CD4-positive, alpha-beta T cell treated with Interleukin-2 at 100 ng/mL for 4 hours (primary cell): Measurements from ENCODE around the gene ZNF778.

Experiments
- DNase-seq: peaks from one replicate; pipeline ENCODE4 v3.0.0-alpha.2; 2020; ENCODE audit warnings: low spot score

The ZNF778 gene

DNA sequence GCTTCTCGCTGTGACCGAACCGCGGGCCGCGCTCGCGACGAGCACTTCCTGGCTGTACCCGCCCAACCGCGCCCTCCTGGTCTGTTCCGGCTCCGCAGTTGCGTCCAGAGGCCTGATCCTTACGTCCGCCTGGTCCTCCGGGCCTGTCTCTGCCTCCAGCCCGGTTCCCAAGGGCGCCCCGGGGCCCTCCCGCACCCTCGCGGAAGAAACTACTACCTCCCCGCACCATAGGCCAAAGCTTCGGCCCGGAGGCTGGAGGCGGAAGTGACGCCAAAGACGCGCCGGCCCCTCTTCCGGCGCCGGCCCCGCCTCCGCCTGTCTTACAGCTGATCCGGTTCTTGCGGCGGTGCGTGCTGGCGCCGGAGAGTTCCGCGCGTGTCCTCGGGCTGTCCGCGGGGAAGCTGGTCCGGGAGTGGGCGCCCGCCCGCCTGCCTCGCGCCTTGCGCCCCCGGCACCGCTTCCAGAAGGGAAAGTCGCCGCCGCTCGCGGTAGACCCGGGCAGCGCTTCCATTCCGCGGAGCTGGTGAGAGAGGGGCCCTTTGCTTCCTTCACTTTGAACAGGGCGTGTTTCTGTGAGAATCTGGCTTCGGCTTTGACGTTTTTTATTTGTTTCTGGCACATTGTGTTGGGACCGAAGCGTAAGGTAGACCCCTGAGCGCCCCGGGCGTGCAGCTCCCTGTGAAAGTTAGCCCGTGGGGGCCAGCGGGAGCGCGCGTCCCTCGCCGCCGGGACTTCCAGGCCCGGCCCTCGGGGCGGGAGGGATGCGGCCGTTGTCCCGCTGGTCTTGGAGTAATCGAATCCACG lies at the start of gene ZNF778:
Gene ZNF778 (plus strand): TSS at position 316 of the 804 bp plus-strand sequence. CDS start 3,425 bp downstream, outside the sequence.
- DNase-seq = peak; percentile 78

DNA sequence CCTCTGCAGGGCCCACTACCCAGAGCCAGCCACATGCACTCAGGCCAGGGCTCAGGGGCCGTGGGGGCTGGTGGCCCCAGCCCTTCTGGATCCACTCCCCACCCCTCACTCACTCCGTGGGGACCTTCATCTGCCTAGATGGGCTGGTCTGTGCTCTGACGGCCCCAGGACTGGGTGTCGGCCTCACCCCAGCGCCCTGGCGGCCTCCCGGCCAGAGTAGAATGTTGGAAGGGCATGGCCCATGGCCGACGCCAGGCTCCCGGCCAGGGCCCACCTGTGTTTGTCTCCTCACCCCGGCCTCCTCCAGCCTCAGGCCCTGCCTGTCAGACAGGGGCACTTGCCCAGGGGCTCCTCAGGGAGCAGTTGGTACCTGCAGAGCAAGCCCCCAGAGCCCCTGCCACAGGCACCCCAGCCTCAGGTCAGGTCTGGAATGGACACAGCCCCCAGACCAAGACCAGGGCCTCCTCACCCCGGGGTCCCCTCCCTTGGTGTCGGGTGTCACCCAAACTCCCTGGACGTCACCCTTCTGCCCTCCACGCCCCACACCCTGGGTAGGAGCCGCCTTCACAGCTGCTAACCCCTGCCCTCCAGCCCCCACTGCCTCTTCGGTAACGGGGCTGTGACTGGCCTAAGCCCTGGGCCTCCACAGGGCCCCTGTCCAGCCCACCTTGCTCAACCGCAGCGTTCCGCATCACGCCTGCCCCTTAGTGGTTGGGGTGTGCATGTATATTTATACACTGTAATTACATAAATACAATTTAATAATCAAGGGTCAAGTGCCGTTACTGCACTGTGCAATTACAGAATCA lies 48.9 kb upstream of the ZNF778 start:
- DNase-seq = no peak

DNA sequence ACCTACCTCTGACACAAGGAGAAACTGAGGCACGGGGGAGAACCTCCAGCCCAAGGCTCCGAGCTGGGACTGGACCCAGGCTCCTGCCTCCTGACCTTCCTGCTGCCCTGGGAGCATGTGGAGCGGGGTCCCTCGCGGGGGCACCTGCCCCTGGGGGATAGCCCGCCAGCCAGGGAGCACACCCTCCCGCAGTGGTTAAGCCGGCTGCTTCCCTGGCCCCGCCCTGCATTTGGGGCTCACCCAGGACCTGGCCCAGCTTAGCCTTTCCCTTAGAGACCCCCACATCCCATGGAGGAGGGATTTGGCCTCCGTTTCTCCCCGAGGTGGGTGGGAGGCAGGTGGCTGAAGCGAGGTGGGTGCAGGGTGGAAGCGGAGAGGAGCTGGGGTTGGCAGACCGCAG lies 47.7 kb upstream of the ZNF778 start:
- no peak for DNase-seq

DNA sequence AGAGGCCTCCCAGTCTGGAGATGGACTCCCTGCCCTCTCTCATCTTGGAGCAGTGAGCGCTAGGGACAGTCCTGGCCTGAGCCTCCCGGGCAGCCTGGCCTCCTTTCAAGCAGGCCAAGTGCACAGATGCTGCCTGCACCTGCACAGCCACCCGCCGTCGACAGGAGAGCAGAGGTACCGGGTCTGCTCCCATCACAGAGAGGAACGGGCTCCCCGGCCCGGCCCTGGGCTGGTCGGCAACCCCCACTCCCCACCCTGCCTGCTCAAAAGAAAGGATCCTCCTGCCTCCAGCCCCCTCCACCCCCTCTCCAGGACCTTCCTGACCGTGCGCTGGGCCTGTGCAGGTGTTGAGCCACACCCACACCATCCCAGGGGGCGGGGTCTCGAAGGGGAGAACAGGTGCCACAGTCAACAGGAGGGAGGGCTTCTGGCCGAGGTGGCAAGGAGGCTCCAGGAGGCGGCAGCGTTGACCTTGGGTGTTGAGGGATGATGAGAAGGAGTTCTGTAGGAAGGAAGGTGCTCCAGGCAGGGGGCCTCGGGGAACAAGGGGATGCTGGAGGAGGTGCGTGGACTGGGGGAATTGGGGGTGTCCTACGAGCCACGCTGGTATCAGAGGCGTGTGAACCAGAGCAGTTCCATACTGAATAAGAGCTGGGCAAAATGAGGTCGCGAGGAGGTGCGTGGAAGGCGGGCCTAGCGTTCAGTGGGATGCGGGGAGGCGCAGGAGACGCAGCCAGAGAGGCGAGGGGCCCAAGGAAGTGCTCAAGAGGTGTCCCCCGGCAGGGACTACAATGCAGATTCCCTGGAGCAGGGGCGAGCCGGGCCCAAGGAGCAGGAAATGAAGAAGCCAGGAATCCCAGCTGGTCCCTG lies 46.9 kb upstream of the ZNF778 start:
- no peak for DNase-seq

DNA sequence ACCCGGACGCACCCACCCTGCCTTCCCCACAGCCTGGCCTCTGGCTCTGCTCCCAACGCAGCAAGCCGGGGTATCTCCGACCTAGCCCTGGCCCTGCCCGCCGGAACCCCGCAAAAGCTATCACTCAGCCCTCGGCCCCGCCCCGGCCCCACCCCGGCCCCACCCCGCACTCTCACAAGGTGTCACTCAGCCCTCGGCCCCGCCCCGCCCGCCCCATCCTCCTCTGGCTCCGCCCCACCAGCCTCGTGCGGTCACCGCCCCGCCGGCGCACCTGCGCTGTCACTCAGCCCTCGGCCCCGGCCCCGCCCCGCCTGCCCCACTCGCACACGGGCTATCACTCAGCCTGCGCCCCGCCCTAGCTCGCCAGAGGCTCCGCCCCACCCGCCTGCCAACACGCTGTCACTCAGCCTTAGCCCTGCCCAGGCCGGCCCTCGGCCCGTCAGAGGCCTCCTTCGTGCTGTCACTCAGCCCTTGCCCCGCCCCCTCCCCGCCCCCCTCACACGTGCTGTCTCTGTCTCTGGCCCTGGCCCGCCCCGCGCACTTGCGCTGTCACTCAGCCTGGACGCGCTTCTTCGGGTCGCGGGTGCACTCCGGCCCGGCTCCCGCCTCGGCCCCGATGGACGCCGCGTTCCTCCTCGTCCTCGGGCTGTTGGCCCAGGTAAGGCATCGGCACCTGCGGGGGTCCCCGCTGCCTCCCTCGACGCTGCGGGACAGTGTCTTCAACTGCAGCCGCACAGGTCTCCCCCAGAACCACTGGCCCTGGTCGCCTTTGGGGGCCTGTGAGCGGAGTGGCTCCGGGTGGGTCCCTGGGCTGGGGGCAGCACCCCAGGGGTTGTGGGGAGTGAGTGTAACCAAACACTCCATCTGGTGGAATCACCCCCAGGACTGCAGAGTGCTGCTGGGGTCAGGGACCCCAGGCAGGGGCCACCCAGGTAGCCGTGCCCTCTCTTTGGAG lies 46.0 kb upstream of the ZNF778 start, which contains the start of gene CDH15:
Gene CDH15 (plus strand): TSS at position 533 of the 955 bp plus-strand sequence. CDS start 84 bp downstream, at position 617.
- peak; percentile 96 for DNase-seq

DNA sequence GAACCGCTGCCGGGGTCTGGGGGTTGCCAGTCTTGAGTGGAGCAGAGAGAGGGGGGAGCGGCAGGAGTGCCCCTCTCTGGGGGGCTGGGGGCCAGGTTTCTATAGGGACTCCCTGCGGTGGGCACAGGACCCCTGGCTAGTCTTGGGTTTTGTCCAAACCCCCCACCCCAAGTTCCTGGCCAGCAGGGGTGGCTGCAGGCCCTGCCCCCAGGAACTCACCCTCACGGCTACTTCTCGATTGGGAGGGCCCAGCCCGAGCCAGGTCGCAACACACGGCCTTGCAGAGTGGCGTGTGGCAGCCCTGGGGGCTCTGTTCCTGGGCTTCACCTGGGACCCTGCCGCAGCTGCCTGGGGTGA lies 45.4 kb upstream of the ZNF778 start:
- DNase-seq = no peak

DNA sequence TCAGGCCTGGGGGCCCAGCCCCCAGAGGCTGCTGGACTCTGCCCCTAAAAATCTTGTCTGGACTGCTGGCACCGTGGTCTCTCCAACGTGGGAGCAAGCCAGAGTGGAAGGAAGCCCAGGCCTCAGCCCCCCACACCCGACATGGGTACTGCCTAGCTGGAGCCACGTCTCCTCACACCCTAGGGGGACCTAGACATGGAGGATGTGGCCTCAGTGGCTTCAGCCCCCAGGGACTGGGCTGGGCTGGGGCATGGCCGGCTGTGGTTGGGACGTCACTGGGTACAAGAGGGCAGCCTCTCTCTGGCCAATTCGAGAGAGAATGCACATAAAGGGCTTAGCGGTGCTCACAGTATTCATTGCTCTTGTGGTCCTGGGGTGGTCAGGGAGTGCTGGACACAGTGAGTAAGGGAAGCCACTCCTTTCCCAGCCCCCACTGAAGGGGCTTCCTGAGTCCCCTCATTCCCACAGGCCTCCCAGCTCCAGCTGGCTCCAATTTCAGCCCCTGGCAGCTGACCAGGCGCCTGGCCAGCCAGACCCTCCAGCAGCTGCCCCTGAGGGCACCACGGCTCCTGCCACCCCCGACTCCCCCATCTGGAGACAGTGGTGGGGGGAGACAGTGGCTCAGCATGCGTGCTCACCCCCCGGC lies 44.9 kb upstream of the ZNF778 start:
- no peak for DNase-seq

DNA sequence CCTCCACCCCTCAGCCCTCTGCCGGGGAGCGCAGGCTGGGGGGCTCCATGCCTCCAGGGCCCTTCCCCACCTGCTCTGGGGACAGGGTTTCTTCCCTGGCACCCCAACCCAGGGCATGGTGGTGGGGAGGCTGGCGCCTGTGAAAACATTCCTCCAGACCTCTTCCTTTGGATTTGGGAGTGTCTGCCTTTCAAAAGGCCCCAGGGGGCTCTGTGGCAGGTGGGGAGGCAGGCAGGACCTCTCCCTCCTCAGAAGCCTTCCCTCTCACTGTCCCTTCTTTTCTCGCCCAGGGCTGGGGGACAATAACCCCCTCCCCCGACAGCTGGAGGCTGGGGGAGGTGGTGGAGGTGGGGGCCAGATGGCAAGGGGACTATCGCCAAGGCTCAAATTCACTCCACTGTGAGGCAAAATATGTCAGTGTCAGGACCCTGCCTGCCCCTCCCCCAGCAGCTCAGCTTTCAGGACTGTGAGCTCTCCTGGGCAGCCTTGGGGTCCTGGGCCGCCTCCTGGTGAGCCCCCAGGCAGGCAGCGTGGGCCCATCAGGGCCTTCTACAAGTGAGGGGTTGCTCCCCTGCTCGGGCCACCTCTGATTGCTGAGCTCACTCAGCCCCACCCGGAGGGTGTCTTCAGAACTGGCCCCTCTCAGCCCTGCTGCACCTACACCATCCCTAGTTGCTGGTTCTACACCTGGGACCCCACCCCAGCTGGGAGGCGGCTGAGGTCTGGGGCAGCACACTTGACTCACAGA lies 44.2 kb upstream of the ZNF778 start:
- DNase-seq = no peak

DNA sequence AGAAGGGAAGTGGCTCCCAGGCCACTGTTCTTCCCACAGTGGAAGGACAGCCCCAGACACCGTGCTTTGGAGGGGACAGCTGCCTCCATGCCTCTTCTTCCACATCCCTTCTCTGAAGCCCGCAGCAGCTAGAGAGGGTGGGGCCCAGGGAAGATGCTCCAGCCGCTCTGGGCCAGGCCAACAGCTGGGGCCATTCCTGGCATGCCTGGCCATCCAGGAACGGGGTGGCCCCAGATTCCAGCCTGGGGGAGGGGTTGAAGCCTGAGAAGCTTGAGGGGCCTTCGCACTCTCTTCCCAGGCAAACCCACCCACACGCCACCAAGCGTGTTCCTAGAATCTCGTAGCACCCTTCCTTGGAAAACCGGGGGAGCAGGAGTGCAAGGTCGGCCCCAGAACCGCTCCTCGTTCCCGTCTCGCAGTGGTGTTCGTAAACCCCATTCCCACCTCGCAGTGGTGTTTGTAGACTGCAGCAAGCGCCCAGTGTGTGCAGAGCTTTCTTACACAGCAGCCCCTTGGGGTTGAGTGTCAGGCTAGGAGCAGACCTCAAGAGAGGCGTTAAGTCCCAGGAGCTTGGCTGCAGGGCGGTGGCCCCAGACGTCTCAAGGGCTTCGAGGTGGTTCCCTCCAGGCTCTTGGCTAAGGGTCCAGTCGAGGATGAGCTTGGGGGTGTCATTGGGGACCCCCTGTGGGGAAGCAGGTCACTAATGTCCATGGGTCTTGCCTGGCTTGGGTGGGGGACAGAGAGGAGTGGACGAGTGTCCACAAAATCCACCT lies 43.3 kb upstream of the ZNF778 start:
- DNase-seq = no peak

DNA sequence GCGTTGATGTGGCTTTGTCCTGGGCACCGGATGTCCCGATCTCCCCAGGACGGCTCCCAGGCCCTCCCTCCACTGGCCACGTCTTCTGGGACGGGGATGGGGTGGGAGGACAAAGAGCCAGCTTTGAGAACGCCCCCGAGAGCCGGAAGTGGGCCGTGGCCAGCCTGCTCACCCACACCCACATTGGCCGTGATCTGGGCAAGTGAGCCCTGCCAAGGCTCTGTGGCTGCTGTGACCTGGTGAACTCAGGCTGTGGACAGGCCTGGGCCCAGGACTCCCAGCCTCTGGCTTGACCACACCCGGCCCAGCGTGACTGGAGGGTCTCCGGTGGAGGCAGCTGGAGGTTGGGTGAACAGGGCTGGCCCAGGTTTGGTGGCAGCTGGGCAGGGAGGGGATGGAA lies 42.6 kb upstream of the ZNF778 start:
- DNase-seq = no peak

DNA sequence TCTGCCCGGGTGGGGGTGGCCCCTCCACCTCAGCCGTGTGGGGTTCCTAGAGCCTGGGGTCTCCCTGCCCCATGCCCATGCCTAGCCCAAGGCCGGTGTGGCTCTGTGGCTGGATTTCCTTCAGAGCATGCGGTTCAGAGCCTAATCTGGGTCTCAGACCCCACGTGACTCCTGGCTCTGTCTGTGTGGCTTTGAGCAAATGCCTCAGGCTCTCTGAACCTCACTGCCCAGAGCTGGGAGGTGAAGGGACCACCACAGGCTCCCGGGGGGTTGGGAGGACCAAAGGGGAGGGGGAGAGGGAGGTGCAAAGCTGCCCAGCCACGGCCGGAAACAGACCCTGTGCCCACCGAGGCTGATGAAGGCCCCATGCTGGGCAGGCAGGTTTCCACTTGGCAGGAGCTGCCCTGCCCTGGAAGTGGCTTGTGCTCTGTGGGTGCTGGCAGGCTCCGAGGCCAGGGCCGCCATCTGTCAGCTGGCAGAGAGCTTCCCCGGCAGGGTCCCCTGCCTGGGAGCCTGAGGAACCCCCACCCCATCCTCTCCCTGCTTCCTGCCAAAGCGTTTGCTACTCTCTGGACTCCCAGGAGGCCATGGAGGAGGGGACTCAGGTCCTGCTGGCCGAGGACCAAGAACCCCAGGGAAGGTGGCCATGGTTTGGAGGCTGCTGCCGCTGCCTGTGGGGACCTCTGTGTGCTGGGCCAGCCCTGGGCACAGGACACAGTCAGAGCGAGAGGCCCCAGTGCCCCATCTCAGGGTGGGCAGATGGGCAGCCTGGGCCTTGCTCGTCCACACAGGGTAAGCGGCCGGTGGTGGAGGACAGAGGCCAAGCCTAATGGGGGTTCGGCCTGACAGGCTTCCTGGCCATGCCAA lies 42.0 kb upstream of the ZNF778 start:
- DNase-seq = no peak

DNA sequence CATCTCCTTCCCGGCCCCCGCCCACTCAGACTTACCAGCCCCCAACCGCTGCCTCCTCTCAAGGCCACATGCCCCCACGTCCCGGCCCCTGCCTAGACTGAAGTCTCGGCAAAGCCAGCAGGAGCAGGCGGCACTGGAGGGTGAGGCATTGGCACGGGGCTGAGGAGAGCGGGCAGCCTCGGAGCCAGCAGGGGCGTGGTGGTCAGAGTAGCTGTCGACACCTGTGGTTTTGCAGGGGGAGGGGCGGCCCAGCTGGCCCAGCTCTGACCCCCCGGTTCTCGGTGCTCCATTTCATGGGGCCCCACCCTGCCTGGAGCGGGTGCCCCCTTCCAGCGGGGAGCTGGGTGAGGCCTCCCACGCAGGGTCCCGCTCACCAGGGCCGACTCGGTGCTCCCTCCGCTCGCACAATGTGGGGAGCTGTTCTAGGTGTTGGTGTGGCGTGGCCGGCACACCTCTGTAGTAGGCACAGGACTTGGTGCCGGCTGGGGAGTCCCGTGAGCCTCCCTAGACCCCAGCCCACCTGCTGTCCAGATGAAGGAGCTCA lies 41.3 kb upstream of the ZNF778 start:
- DNase-seq = no peak

DNA sequence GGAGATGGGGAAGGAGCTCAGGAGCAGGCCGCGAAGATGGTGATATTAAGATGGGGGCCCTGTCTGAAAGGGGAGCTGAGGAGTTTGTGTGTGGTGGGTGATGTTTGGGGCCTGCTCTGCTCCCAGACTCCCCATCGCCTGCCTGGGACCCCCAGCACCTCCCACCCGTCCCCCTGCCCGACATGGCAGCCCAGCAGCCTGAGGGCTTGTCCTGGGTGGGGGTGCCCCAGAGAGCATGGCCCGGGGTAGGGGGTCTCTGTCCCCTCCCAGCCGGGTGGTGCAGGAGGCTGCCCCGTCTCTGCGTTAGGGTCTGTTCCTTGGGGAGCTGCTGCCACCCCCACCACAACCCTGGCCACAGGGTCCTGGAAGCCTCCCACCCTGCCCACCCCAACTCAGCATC lies 40.8 kb upstream of the ZNF778 start:
- DNase-seq = no peak

DNA sequence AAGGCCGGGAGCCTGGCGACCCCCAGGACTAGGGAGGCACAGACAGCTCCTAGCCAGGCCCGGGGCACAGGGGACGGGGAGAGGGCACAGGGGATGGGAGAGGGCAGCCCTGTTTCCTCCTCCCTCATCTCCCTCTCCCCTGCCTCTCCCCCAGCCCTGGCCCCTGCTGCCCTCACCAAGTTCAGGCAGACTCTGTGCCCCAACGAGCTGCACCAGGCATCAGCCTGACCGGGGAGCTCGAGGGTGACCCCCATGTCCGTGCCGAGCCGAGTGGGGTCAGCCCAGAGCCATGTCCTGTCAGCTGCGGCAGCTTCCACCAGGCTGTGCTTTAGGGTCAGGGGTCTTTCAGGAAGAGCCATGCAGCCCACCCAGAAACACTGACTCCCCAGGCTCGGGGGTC lies 40.0 kb upstream of the ZNF778 start:
- DNase-seq = no peak

DNA sequence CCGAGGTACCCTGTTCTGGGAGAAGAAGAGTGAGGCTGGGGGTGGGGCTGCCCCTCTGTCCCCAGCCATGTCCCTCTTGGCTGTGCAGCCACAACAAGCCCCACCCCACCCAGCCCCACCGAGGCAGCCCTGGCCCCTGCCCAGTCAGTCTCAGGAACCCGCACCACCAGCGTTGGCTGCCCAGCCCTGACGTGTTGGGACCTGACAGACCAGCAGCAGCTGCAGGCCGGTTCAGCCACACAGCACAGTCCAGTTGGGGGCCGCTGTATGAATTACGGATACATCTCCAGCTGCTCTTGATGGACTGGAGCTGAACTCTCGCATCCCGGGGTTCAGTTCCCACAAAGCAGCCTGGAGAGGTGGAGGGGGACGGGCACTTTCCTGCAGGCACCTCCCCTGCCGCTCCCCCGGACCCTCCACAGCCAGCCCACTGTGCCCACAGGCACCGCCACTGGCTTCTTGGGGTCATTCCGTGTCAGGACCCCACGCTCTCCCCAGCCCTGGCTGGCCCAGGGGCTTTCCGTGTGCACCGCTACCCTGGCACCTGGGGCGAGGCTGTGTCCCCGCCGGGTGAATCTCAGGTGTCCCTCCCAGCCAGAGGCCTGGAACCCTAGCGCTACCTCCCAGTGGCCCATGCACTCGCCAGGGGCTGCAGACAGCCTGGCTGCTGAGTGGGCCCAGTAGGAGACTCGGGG lies 38.9 kb upstream of the ZNF778 start:
- no peak for DNase-seq

DNA sequence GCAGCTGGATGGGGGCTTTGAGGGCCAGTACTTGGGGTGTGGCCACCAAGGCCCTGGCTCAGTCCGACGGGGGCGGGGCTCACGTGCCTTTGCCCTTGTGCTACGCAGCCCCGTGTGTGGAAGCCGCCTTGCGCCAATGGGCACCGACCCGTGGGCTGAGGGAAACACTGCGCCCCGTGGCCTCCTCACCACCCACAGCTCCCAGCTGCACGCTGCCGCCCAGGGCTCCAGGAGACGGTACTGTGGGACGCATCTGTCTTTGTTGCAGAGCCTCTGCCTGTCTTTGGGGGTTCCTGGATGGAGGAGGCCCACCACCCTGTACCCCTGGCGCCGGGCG lies 38.4 kb upstream of the ZNF778 start:
- no peak for DNase-seq

DNA sequence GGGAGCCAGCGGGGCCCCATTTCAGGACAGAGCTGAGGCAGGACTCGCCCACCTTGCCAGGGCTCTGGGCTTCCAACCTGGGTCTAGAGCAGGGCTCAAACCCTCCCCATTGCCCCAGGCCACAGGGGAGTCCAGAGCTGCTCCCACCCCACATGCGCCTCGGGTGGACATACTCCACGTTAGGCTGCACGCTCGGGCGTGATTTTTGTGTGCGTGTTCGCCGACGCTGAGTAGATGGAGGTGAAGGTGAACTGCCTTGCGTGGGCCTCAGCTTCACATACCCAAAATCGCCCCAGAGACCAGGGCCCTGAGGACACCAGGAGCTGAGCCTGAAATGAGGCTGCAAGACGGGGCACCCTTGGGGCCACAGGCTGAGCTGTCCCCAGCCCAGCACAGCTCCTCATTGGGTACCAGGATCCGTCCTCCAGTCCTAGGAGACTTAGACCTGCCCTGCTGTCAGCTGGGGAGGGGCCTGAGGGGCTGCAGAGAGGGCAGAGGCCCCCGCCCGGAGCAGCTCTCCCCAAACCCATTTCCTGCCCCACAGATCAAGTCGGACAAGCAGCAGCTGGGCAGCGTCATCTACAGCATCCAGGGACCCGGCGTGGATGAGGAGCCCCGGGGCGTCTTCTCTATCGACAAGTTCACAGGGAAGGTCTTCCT lies 37.7 kb upstream of the ZNF778 start:
- DNase-seq = no peak
